OCI-LY1 (cell line): ENCODE data around the gene KIRREL3.
A peak's percentile ranks its signal among the peaks of the same experiment; 100 is the strongest.

ENCODE experiments used
- H2AFZ ChIP-seq: fragments of 200-600 bp; sonication (generic), shearing (Covaris generic); 2 replicates; pipeline ENCODE4 v1.6.0; 2014; ENCODE audit warnings: antibody characterized with exemption, mild to moderate bottlenecking, low read length
- H3F3A ChIP-seq: fragments of 200-600 bp; sonication (generic), shearing (Covaris generic); 2 replicates; pipeline ENCODE4 v1.6.0; 2014; ENCODE audit warnings: mild to moderate bottlenecking, antibody characterized with exemption, low read length, moderate library complexity; ENCODE audit not compliant: insufficient read depth
- H3K27ac ChIP-seq: fragments of 200-600 bp; sonication (generic); 2 replicates; pipeline ENCODE4 v1.5.1; 2014; ENCODE audit warnings: low read length, mixed run types, mild to moderate bottlenecking, low read depth; ENCODE audit not compliant: poor library complexity, severe bottlenecking
- H3K27me3 ChIP-seq: fragments of 200-600 bp; sonication (generic); 2 replicates; pipeline ENCODE4 v1.6.0; 2014; ENCODE audit warnings: antibody characterized with exemption, mild to moderate bottlenecking, low read length, moderate library complexity; ENCODE audit not compliant: insufficient read depth
- H3K36me3 ChIP-seq: fragments of 200-600 bp; sonication (generic); 2 replicates; pipeline ENCODE4 v1.6.1; 2014; ENCODE audit warnings: mild to moderate bottlenecking, antibody characterized with exemption, low read length, moderate library complexity, mixed read lengths; ENCODE audit not compliant: insufficient read depth
- H3K4me1 ChIP-seq: fragments of 200-600 bp; sonication (generic); 2 replicates; pipeline ENCODE4 v1.5.1; 2014; ENCODE audit warnings: mild to moderate bottlenecking, low read length, moderate library complexity; ENCODE audit not compliant: insufficient read depth, severe bottlenecking
- H3K4me2 ChIP-seq: fragments of 200-600 bp; sonication (generic), shearing (Covaris generic); 2 replicates; pipeline ENCODE4 v1.6.1; 2014; ENCODE audit warnings: low read length
- H3K4me3 ChIP-seq: fragments of 200-600 bp; sonication (generic); 2 replicates; pipeline ENCODE4 v1.5.1; 2014; ENCODE audit warnings: low read length, low read depth, mild to moderate bottlenecking, mixed read lengths; ENCODE audit not compliant: poor library complexity, severe bottlenecking
- H3K79me2 ChIP-seq: fragments of 200-600 bp; shearing (Covaris generic); 2 replicates; pipeline ENCODE4 v1.6.1; 2016; ENCODE audit warnings: mixed run types, low read length, mixed read lengths; ENCODE audit not compliant: insufficient read depth
- H3K9ac ChIP-seq: fragments of 200-600 bp; sonication (generic), shearing (Covaris generic); 2 replicates; pipeline ENCODE4 v1.6.1; 2014; ENCODE audit warnings: mild to moderate bottlenecking, low read length, mixed read lengths
- H3K9me2 ChIP-seq: fragments of 200-600 bp; sonication (generic), shearing (Covaris generic); 2 replicates; pipeline ENCODE4 v1.6.1; 2014; ENCODE audit warnings: low read depth, mild to moderate bottlenecking, low read length, mixed read lengths
- H3K9me3 ChIP-seq: fragments of 200-600 bp; shearing (Covaris generic); 2 replicates; pipeline ENCODE4 v1.6.1; 2014; ENCODE audit warnings: low read length, mixed read lengths
- H4K20me1 ChIP-seq: fragments of 200-600 bp; sonication (generic), shearing (Covaris generic); 2 replicates; pipeline ENCODE4 v1.6.0; 2016; ENCODE audit warnings: mild to moderate bottlenecking, low read length; ENCODE audit not compliant: insufficient read depth
- EZH2 ChIP-seq: fragments of 200-600 bp; sonication (generic), shearing (Covaris generic); IDR thresholded peaks from 2 replicates; pipeline ENCODE4 v1.8.0; 2017; ENCODE audit warnings: borderline replicate concordance, mixed run types, mild to moderate bottlenecking, antibody characterized with exemption, low read length, moderate library complexity, mixed read lengths
- TF ChIP-seq, protein P1 (sequence below): fragments of 200-600 bp; sonication (generic), shearing (Covaris generic); IDR thresholded peaks from 2 replicates; pipeline ENCODE4 v1.5.1; 2017; ENCODE audit warnings: mild to moderate bottlenecking, antibody characterized with exemption, low read length, moderate library complexity, mixed read lengths

Gene KIRREL3

DNA sequence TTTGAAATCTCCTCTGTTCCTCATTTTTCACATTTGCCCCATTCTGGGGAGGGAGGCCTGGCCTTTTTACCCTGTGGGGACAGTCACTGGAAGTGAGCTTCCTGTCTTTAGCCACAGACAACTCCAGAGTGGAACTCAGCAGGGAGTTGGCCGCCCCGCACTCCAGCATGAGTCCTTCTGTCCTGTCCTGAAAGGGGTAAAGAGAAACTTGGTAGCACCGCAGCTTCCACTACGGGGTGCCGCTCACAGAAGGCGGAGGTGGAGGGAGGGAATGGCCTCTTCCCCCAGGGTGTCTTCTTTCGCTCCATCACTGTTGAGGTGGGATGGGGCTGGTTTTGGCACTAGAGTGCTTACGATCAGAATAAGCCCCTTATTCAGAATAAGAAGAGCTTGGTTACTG lies 512.9 kb downstream of the KIRREL3 start:
- Histone ChIP-seq H3K27ac (no peak overlapping the region), H3K4me3 (no peak overlapping the region), H3K9me3 (no peaks in the 10 kb centered on the region), H3K4me2 (no peak overlapping the region), H3K79me2 (no peaks in the 10 kb centered on the region), H3K36me3 (no peaks in the 10 kb centered on the region), H4K20me1 (no peaks in the 10 kb centered on the region), H3K4me1 (peaks cover 3% of the 10 kb centered on the region), H2AFZ (no peak overlapping the region), H3K9ac (no peak overlapping the region), H3K27me3 (no peaks in the 10 kb centered on the region), H3F3A (no peaks in the 10 kb centered on the region), H3K9me2 (no peaks in the 10 kb centered on the region)
- no peak for TF ChIP-seq EZH2
- TF ChIP-seq, protein P1, sequence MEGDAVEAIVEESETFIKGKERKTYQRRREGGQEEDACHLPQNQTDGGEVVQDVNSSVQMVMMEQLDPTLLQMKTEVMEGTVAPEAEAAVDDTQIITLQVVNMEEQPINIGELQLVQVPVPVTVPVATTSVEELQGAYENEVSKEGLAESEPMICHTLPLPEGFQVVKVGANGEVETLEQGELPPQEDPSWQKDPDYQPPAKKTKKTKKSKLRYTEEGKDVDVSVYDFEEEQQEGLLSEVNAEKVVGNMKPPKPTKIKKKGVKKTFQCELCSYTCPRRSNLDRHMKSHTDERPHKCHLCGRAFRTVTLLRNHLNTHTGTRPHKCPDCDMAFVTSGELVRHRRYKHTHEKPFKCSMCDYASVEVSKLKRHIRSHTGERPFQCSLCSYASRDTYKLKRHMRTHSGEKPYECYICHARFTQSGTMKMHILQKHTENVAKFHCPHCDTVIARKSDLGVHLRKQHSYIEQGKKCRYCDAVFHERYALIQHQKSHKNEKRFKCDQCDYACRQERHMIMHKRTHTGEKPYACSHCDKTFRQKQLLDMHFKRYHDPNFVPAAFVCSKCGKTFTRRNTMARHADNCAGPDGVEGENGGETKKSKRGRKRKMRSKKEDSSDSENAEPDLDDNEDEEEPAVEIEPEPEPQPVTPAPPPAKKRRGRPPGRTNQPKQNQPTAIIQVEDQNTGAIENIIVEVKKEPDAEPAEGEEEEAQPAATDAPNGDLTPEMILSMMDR = no peak

DNA sequence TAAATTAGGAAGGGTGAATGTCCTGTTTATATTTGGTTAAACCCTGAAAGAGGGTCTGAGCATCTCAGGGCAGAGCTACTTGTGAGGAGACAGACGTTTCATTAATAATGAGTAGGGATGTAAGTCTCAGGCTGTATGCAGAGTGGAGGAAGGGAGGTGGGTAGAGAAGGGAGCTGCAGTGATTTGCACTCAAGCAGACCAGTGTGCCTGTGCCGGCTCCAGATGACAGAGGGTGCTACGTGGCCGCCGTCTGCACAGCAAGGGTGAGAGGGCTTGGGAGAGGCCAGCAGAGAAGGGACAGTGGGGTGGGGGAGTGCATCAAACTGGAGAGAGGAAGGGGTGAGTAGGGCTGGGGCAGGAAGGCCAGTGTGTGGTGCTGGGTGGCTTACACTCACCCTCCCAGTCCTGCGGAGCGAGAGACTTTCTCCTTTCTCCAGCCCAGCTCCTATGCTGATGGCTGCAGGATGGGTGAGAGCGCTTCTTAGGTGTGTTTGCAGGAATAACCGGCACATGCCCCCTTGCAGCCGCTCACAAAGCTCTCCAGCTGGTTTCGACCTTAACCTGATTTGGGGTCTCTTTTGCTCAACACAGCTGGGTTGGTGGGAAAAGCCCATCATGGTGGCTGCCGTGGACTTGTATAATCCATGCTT lies 514.5 kb downstream of the KIRREL3 start:
- Histone ChIP-seq H2AFZ (no peak overlapping the region), H3K4me3 (no peak overlapping the region), H3K4me2 (no peak overlapping the region), H3K9me3 (no peaks in the 10 kb centered on the region), H3K4me1 (peaks cover 3% of the 10 kb centered on the region), H3F3A (no peaks in the 10 kb centered on the region), H3K9ac (no peak overlapping the region), H4K20me1 (no peaks in the 10 kb centered on the region), H3K27me3 (no peaks in the 10 kb centered on the region), H3K27ac (no peak overlapping the region), H3K36me3 (no peaks in the 10 kb centered on the region), H3K79me2 (no peaks in the 10 kb centered on the region), H3K9me2 (no peaks in the 10 kb centered on the region)
- TF ChIP-seq, protein P1 = no peak
- no peak for TF ChIP-seq EZH2

DNA sequence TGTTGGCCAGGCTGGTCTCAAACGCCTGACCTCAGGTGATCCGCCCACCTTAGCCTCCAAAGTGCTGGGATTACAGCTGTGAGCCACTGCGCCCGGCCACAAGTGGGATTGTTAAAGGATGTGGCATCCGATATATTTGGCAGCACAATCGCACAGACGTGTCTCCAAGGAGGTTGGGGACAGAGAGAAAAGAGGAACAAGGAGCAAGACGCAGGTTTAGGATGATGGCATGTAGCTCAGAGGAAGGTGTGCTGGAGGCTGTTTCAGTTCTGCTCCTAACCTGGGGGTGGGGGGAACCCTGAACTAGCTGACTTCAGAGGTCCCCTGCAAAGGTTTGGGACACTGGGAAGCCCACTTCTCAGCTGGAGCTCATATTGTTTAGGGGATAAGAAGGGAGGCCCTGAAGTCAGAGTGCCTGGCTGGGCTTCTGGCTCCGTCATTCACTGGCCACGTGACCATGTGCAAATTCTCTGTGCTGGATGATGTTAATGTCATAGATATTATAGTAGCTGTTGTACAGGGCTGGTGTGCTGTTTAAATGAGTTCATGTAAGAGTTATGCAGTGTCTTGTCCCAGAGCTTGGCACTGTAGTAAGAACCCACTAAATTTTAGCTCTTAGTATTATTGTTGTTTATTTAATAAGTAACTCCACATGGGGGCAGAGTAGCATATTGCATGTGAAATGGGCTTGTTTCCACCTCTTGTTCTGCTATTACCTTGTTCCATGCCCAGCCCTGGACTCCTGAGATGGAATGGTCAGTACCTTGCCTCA lies 515.4 kb downstream of the KIRREL3 start:
- peaks cover 9% of the 10 kb centered on the region for H3K4me1 ChIP-seq
- no peaks in the 10 kb centered on the region for H3F3A ChIP-seq
- no peak overlapping the region for H3K27ac ChIP-seq
- no peaks in the 10 kb centered on the region for H4K20me1 ChIP-seq
- H3K9ac ChIP-seq = no peak overlapping the region
- H3K79me2 ChIP-seq = no peaks in the 10 kb centered on the region
- no peaks in the 10 kb centered on the region for H3K27me3 ChIP-seq
- no peak overlapping the region for H2AFZ ChIP-seq
- no peak overlapping the region; the same call in 1 of the 2 replicates for H3K4me2 ChIP-seq
- no peaks in the 10 kb centered on the region for H3K9me2 ChIP-seq
- TF ChIP-seq, protein P1 = peak; percentile 11; the same call in 1 of the 2 replicates
- TF ChIP-seq EZH2 = no peak
- no peaks in the 10 kb centered on the region for H3K36me3 ChIP-seq
- no peak overlapping the region for H3K4me3 ChIP-seq
- H3K9me3 ChIP-seq = no peaks in the 10 kb centered on the region
